ENCODE results near the gene BMAL1.

GRCh38 chr11:13298765-13299164 lies 21.2 kb downstream of the BMAL1 start:
- TF ChIP-seq TEAD4 (IDR thresholded peaks at IDR 0.05) (no peak), MAX (IDR thresholded peaks at IDR 0.05) (no peak), NFIC (IDR thresholded peaks at IDR 0.05) (no peak), RAD21 (IDR thresholded peaks at IDR 0.05; ENCODE audit: low read depth) (no peak), TAF1 (IDR thresholded peaks at IDR 0.05; ENCODE audit: low read depth) (no peak), REST (IDR thresholded peaks at IDR 0.05; ENCODE audit: low read depth) (no peak), USF1 (IDR thresholded peaks at IDR 0.05) (no peak), EP300 (IDR thresholded peaks at IDR 0.05; ENCODE audit: borderline replicate concordance) (no peak), YY1 (IDR thresholded peaks at IDR 0.05; ENCODE audit: low read depth) (no peak), FOXM1 (IDR thresholded peaks at IDR 0.05; ENCODE audit: borderline replicate concordance, low read depth) (no peak), EGR1 (IDR thresholded peaks at IDR 0.05) (no peak), CEBPB (IDR thresholded peaks at IDR 0.05) (no peak), CREB1 (IDR thresholded peaks at IDR 0.05; ENCODE audit: low read depth) (no peak)
